HG03066 (cell line): ENCODE results near the gene SLC37A4.
"Not testable (repeated sequence)": the region's sequence is repeated elsewhere in the genome, so short reads cannot be mapped to it uniquely, and the experiment has no call there.

Experiments used
- ATAC-seq: cut with Tn5 transposase; IDR thresholded peaks from one replicate; pipeline ENCODE4 v1.9.1; 2021; ENCODE audit warnings: low read depth; ENCODE audit not compliant: unreplicated experiment

Gene SLC37A4

GRCh38 chr11:119044708-119045107 lies 14.0 kb upstream of the SLC37A4 start:
- ATAC-seq = no peak

- no peak for ATAC-seq
Measured at GRCh38 chr11:119042927-119043326, 12.2 kb upstream of the SLC37A4 start.

GRCh38 chr11:119041821-119042514 lies 11.3 kb upstream of the SLC37A4 start:
- ATAC-seq = no peak

- not testable (repeated sequence) for ATAC-seq
Measured at GRCh38 chr11:119039471-119039870, 8.8 kb upstream of the SLC37A4 start.

GRCh38 chr11:119038884-119039283 lies 8.2 kb upstream of the SLC37A4 start:
- ATAC-seq = no peak

GRCh38 chr11:119034813-119035212 lies 4.1 kb upstream of the SLC37A4 start:
- ATAC-seq = no peak

- not testable (repeated sequence) for ATAC-seq
Measured at GRCh38 chr11:119033421-119033820, 2.7 kb upstream of the SLC37A4 start.

GRCh38 chr11:119031912-119032280 lies 1.2 kb upstream of the SLC37A4 start:
- no peak for ATAC-seq

- ATAC-seq = peak; percentile 18
Measured at GRCh38 chr11:119030029-119030328, 698 bp downstream of the SLC37A4 start.

- ATAC-seq = peak; percentile 18
Measured at GRCh38 chr11:119029340-119030028, 1.2 kb downstream of the SLC37A4 start.

- ATAC-seq = no peak
Measured at GRCh38 chr11:119029069-119029339, 1.7 kb downstream of the SLC37A4 start.

- ATAC-seq = no peak
Measured at GRCh38 chr11:119028346-119029068, 2.2 kb downstream of the SLC37A4 start.

- no peak for ATAC-seq
Measured at GRCh38 chr11:119027561-119028345, 2.9 kb downstream of the SLC37A4 start.

GRCh38 chr11:119026970-119027369 lies 3.7 kb downstream of the SLC37A4 start:
- no peak for ATAC-seq

GRCh38 chr11:119025978-119026766 lies 4.5 kb downstream of the SLC37A4 start:
- no peak for ATAC-seq

- ATAC-seq = no peak
Measured at GRCh38 chr11:119025541-119025940, 5.1 kb downstream of the SLC37A4 start.

GRCh38 chr11:119025099-119025473 lies 5.6 kb downstream of the SLC37A4 start:
- ATAC-seq = no peak

- no peak for ATAC-seq
Measured at GRCh38 chr11:119024430-119025098, 6.1 kb downstream of the SLC37A4 start.

- ATAC-seq = no peak
Measured at GRCh38 chr11:119023741-119024140, 6.9 kb downstream of the SLC37A4 start.

GRCh38 chr11:119021631-119022030 lies 9.0 kb downstream of the SLC37A4 start:
- no peak for ATAC-seq
